HL-60 (cell line): ENCODE data around the gene CD82.

Source experiments
- DNase-seq, 2 experiments: peaks; one replicate each; pipeline ENCODE4 v3.0.0-alpha.2; 2010 to 2020; ENCODE audit warnings: low read depth in 1 of 2, low spot score in 1 of 2
- H3K27ac ChIP-seq: fragments of 250-450 bp; sonication (Bioruptor Pico); replicated peaks from 2 replicates; pipeline ENCODE4 v1.5.1; 2020; ENCODE audit warnings: mild to moderate bottlenecking, moderate library complexity
- H3K27me3 ChIP-seq: fragments of 250-450 bp; sonication (Bioruptor Pico); 2 replicates; pipeline ENCODE4 v1.5.1; 2021; ENCODE audit warnings: mild to moderate bottlenecking, moderate library complexity; ENCODE audit not compliant: insufficient read depth, poor library complexity, severe bottlenecking
- H3K4me3 ChIP-seq: replicated peaks from 2 replicates; pipeline ENCODE4 v1.5.1; 2011; ENCODE audit warnings: mild to moderate bottlenecking, control low read depth, low read length; ENCODE audit not compliant: insufficient read depth
- GABPA ChIP-seq: IDR thresholded peaks from 2 replicates; pipeline ENCODE4 v1.6.1; 2012; ENCODE audit warnings: low read depth
- POLR2AphosphoS5 ChIP-seq: IDR thresholded peaks from 2 replicates; pipeline ENCODE4 v1.6.1; 2012; ENCODE audit warnings: low read depth
- SPI1 ChIP-seq: IDR thresholded peaks from 2 replicates; pipeline ENCODE4 v1.6.1; 2012; ENCODE audit warnings: low read depth, mild to moderate bottlenecking, borderline replicate concordance
- TF ChIP-seq, protein P1 (sequence below): IDR thresholded peaks from 2 replicates; pipeline ENCODE4 v1.6.1; 2012; ENCODE audit warnings: low read depth; ENCODE audit not compliant: insufficient replicate concordance
- TF ChIP-seq, protein P2 (sequence below): IDR thresholded peaks from one replicate; pipeline ENCODE4 v1.5.1; 2011; ENCODE audit warnings: low read length, control low read depth, inconsistent platforms; ENCODE audit not compliant: insufficient read depth

The CD82 gene

DNA sequence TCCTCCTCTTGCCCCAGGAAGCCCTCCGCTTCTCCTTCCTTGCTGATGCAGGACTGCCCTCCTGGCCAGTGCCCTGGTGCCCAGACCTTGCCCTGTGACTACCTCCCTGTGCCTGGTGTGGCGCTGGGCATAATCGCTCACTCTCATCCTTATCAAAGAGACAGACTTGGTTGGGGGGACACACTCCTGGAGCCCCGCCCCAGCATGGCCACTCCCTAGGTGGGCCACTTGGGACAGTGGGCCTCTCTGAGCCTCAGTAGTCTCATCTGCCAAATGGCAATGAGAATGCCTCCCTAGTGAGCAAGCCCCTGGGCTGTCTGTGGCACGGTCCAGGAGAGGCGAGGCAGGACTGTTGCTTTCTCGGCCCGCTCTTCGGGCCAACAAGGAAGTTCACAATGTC lies 88.6 kb downstream of the CD82 start:
- TF ChIP-seq POLR2AphosphoS5, result no peak
- no peak for TF ChIP-seq GABPA
- no peak for TF ChIP-seq SPI1
- TF ChIP-seq, protein P1, sequence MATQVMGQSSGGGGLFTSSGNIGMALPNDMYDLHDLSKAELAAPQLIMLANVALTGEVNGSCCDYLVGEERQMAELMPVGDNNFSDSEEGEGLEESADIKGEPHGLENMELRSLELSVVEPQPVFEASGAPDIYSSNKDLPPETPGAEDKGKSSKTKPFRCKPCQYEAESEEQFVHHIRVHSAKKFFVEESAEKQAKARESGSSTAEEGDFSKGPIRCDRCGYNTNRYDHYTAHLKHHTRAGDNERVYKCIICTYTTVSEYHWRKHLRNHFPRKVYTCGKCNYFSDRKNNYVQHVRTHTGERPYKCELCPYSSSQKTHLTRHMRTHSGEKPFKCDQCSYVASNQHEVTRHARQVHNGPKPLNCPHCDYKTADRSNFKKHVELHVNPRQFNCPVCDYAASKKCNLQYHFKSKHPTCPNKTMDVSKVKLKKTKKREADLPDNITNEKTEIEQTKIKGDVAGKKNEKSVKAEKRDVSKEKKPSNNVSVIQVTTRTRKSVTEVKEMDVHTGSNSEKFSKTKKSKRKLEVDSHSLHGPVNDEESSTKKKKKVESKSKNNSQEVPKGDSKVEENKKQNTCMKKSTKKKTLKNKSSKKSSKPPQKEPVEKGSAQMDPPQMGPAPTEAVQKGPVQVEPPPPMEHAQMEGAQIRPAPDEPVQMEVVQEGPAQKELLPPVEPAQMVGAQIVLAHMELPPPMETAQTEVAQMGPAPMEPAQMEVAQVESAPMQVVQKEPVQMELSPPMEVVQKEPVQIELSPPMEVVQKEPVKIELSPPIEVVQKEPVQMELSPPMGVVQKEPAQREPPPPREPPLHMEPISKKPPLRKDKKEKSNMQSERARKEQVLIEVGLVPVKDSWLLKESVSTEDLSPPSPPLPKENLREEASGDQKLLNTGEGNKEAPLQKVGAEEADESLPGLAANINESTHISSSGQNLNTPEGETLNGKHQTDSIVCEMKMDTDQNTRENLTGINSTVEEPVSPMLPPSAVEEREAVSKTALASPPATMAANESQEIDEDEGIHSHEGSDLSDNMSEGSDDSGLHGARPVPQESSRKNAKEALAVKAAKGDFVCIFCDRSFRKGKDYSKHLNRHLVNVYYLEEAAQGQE, result no peak
- TF ChIP-seq, protein P2, sequence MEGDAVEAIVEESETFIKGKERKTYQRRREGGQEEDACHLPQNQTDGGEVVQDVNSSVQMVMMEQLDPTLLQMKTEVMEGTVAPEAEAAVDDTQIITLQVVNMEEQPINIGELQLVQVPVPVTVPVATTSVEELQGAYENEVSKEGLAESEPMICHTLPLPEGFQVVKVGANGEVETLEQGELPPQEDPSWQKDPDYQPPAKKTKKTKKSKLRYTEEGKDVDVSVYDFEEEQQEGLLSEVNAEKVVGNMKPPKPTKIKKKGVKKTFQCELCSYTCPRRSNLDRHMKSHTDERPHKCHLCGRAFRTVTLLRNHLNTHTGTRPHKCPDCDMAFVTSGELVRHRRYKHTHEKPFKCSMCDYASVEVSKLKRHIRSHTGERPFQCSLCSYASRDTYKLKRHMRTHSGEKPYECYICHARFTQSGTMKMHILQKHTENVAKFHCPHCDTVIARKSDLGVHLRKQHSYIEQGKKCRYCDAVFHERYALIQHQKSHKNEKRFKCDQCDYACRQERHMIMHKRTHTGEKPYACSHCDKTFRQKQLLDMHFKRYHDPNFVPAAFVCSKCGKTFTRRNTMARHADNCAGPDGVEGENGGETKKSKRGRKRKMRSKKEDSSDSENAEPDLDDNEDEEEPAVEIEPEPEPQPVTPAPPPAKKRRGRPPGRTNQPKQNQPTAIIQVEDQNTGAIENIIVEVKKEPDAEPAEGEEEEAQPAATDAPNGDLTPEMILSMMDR, result no peak
- H3K27me3 ChIP-seq, result no peaks in the 10 kb centered on the region
- no peak overlapping the region for H3K4me3 ChIP-seq
- H3K27ac ChIP-seq, result no peak overlapping the region
- no peak for DNase-seq

DNA sequence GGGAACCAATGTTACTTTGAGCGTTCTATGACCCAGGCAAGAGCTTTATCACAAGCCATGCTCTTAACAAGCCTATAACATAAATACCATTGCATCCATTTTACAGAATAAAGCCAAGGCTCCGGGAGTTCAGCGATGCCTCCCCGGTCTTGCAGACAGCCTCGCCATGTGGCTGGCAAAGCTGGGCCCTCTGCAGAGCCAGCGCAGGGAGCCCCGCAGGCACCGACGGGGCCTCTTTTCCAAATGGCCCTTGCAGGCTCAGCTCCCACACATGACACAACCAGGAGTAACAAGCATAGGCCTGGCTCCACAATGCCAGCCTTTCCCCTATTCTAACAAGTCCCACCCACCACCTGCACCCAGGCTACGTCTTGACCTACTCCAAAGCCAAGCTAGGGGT lies 89.1 kb downstream of the CD82 start:
- no peak for DNase-seq

DNA sequence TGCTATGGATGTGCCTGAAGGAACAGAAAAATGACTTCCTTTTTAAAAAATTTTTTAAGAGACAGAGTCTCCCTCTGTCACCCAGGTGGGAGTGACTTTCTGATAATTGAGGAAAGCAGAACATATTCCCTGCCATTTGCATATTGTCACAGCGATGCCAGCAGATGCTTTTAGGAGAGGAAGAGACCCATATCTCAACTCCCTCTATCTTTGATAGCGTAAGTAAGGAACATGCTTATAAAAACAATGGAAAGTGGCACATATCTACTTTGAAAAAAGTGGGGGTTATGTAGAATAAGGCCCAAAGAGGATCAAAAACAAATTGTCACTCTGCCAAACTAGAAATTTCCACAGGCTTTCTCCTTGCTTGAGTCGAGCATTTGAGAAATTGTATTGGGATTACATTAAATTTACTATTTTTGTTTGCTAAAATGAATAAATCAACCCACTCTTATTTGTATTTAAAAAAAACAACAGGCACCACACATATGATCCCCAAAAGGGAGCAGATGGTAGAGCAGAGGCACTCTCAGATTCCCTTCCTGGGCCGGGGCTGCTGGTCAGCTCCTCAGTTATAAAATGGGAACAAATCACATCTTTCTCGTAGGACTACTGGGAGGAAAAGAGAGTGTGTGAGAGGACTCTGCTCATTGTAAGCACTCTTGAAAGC lies 92.5 kb downstream of the CD82 start:
- no peak for DNase-seq
- Histone ChIP-seq H3K27me3 (no peaks in the 10 kb centered on the region), H3K27ac (no peak overlapping the region), H3K4me3 (no peak overlapping the region)
- TF ChIP-seq POLR2AphosphoS5 (no peak), SPI1 (no peak), GABPA (no peak)
- TF ChIP-seq, protein P1, result no peak
- TF ChIP-seq, protein P2, result no peak

More for the DNA sequence above, 89.1 kb downstream of the CD82 start:
- no peak overlapping the region for H3K4me3 ChIP-seq
- TF ChIP-seq GABPA (no peak), POLR2AphosphoS5 (no peak)
- H3K27me3 ChIP-seq, result no peaks in the 10 kb centered on the region
- H3K27ac ChIP-seq, result no peak overlapping the region

DNA sequence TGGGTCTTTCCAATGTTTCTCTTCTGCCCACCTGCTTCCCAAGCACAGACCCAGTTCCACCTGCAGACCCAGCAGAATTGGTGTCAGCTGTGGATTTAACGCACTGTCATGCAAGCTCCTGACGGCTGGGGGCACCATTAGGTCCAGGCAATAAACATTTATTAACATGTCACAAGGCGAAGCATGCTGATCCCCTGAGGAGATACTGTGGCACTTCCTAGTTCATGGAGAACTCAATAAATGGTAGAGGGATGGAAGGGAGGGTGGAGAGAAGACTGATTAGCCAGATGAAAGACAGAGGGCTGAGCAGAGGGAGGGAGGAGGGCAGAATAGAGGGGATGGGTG lies 93.0 kb downstream of the CD82 start:
- TF ChIP-seq, protein P2, result no peak
- TF ChIP-seq POLR2AphosphoS5 (no peak), SPI1 (no peak), GABPA (no peak)
- TF ChIP-seq, protein P1, result no peak
- no peak for DNase-seq
- no peaks in the 10 kb centered on the region for H3K27me3 ChIP-seq

More for the DNA sequence above, 93.0 kb downstream of the CD82 start:
- Histone ChIP-seq H3K4me3 (no peak overlapping the region), H3K27ac (no peak overlapping the region)
